HEK293 (cell line): ENCODE results near the gene PPFIA3.

Experiments
- HOXC10 ChIP-seq: sonication (generic); formaldehyde crosslinking; IDR thresholded peaks from 2 replicates; pipeline ENCODE4 v1.8.1; 2023; ENCODE audit warnings: mild to moderate bottlenecking, missing genetic modification reagents
- MEIS1 ChIP-seq: sonication (generic); formaldehyde crosslinking; IDR thresholded peaks from 2 replicates; pipeline ENCODE4 v1.8.1; 2022; ENCODE audit warnings: missing genetic modification reagents, mild to moderate bottlenecking, borderline replicate concordance
- PRDM1 ChIP-seq: fragments of 450-650 bp; formaldehyde crosslinking; IDR thresholded peaks from 2 replicates; pipeline ENCODE4; 2016; ENCODE audit warnings: missing biosample characterization, missing genetic modification characterization
- SCRT2 ChIP-seq: fragments of 450-650 bp; formaldehyde crosslinking; IDR thresholded peaks from 2 replicates; pipeline ENCODE4 v1.5.1; 2016; ENCODE audit warnings: missing biosample characterization, missing genetic modification characterization
- SETDB1 ChIP-seq: IDR thresholded peaks from one replicate; pipeline ENCODE4 v1.6.1; 2017; ENCODE audit warnings: mild to moderate bottlenecking, low read length, moderate library complexity, mixed read lengths; ENCODE audit not compliant: insufficient read length
- YY1 ChIP-seq: fragments of 450-650 bp; formaldehyde crosslinking; IDR thresholded peaks from 2 replicates; pipeline ENCODE4 v1.5.1; 2018; ENCODE audit warnings: missing biosample characterization, missing genetic modification characterization
- ZBTB21 ChIP-seq: fragments of 450-650 bp; formaldehyde crosslinking; IDR thresholded peaks from 2 replicates; pipeline ENCODE4 v1.5.1; 2017; ENCODE audit warnings: missing biosample characterization, missing genetic modification characterization
- ZNF169 ChIP-seq: fragments of 450-650 bp; formaldehyde crosslinking; IDR thresholded peaks from 2 replicates; pipeline ENCODE4 v1.5.1; 2016; ENCODE audit warnings: missing biosample characterization, missing genetic modification characterization
- ZNF292 ChIP-seq: fragments of 450-650 bp; formaldehyde crosslinking; IDR thresholded peaks from 2 replicates; pipeline ENCODE4 v1.5.1; 2016; ENCODE audit warnings: low read depth, missing biosample characterization, missing genetic modification characterization, borderline replicate concordance
- ZNF302 ChIP-seq: fragments of 450-650 bp; formaldehyde crosslinking; IDR thresholded peaks from 2 replicates; pipeline ENCODE4 v1.5.1; 2016; ENCODE audit warnings: missing biosample characterization, missing genetic modification characterization, low read depth
- ZNF350 ChIP-seq: fragments of 450-650 bp; formaldehyde crosslinking; IDR thresholded peaks from 2 replicates; pipeline ENCODE4 v1.5.0; 2017; ENCODE audit warnings: missing biosample characterization, mild to moderate bottlenecking, missing genetic modification characterization
- ZNF548 ChIP-seq: fragments of 450-650 bp; formaldehyde crosslinking; IDR thresholded peaks from 2 replicates; pipeline ENCODE4 v1.5.1; 2016; ENCODE audit warnings: missing biosample characterization, missing genetic modification characterization
- ZNF621 ChIP-seq: fragments of 450-650 bp; formaldehyde crosslinking; IDR thresholded peaks from 2 replicates; pipeline ENCODE4 v1.5.1; 2017; ENCODE audit warnings: missing biosample characterization, missing genetic modification characterization
- ZNF777 ChIP-seq: fragments of 450-650 bp; formaldehyde crosslinking; IDR thresholded peaks from 2 replicates; pipeline ENCODE4 v1.5.1; 2017; ENCODE audit warnings: missing biosample characterization, missing genetic modification characterization, borderline replicate concordance
- ZXDB ChIP-seq: fragments of 450-650 bp; formaldehyde crosslinking; IDR thresholded peaks from 2 replicates; pipeline ENCODE4 v1.5.1; 2016; ENCODE audit warnings: missing biosample characterization, missing genetic modification characterization
- TF ChIP-seq, protein P1 (sequence below): fragments of 450-650 bp; formaldehyde crosslinking; IDR thresholded peaks from 2 replicates; pipeline ENCODE4 v1.5.1; 2016; ENCODE audit warnings: missing biosample characterization, missing genetic modification characterization
- TF ChIP-seq, protein P2 (sequence below): fragments of 450-650 bp; formaldehyde crosslinking; IDR thresholded peaks from 2 replicates; pipeline ENCODE4 v1.5.1; 2016; ENCODE audit warnings: missing biosample characterization, missing genetic modification characterization
- TF ChIP-seq, protein P3 (sequence below): fragments of 450-650 bp; formaldehyde crosslinking; IDR thresholded peaks from 2 replicates; pipeline ENCODE4 v1.5.1; 2016; ENCODE audit warnings: missing biosample characterization, missing genetic modification characterization
- TF ChIP-seq, protein P4 (sequence below): fragments of 450-650 bp; formaldehyde crosslinking; IDR thresholded peaks from 2 replicates; pipeline ENCODE4 v1.5.1; 2017; ENCODE audit warnings: missing biosample characterization, mild to moderate bottlenecking, missing genetic modification characterization, moderate library complexity
- TF ChIP-seq, protein P5 (sequence below): fragments of 450-650 bp; formaldehyde crosslinking; IDR thresholded peaks from 2 replicates; pipeline ENCODE4 v1.5.1; 2016; ENCODE audit warnings: missing biosample characterization, missing genetic modification characterization

The PPFIA3 gene

DNA sequence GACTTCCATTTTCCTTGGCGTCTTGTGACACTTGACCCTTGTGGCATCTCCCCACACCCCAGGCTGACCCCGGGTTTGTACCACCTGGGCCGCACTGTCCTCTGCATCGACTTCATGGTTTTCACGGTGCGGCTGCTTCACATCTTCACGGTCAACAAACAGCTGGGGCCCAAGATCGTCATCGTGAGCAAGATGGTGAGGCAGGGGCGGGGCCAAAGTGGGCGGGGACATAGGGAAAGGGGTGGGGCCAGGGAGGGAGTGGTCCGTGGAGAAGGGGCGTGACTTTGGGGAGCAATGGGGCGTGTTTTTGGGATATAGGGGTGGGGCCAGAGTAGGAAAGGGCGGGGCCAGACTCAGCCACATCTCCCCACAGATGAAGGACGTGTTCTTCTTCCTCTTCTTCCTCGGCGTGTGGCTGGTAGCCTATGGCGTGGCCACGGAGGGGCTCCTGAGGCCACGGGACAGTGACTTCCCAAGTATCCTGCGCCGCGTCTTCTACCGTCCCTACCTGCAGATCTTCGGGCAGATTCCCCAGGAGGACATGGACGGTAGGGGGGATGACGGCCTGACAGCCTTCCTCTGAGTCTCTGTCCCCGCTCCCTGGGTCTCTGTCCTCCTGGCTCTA lies 81.0 kb downstream of the PPFIA3 start (continued):
- TF ChIP-seq ZBTB21 (tag by site-specific recombination) (no peak), ZXDB (tag by site-specific recombination) (no peak), ZNF292 (no peak), ZNF777 (tag by site-specific recombination) (no peak), ZNF548 (tag by site-specific recombination) (no peak), SETDB1 (no peak), PRDM1 (tag by site-specific recombination) (no peak), HOXC10 (CRISPR knock-in tag) (no peak), ZNF350 (tag by site-specific recombination) (no peak), MEIS1 (CRISPR knock-in tag) (no peak), ZNF169 (tag by site-specific recombination) (no peak), YY1 (tag by site-specific recombination) (no peak), ZNF621 (tag by site-specific recombination) (no peak), SCRT2 (tag by site-specific recombination) (no peak), ZNF302 (tag by site-specific recombination) (no peak)
- TF ChIP-seq, protein P1, sequence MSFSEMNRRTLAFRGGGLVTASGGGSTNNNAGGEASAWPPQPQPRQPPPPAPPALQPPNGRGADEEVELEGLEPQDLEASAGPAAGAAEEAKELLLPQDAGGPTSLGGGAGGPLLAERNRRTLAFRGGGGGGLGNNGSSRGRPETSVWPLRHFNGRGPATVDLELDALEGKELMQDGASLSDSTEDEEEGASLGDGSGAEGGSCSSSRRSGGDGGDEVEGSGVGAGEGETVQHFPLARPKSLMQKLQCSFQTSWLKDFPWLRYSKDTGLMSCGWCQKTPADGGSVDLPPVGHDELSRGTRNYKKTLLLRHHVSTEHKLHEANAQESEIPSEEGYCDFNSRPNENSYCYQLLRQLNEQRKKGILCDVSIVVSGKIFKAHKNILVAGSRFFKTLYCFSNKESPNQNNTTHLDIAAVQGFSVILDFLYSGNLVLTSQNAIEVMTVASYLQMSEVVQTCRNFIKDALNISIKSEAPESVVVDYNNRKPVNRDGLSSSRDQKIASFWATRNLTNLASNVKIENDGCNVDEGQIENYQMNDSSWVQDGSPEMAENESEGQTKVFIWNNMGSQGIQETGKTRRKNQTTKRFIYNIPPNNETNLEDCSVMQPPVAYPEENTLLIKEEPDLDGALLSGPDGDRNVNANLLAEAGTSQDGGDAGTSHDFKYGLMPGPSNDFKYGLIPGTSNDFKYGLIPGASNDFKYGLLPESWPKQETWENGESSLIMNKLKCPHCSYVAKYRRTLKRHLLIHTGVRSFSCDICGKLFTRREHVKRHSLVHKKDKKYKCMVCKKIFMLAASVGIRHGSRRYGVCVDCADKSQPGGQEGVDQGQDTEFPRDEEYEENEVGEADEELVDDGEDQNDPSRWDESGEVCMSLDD (tag by site-specific recombination), result no peak
- TF ChIP-seq, protein P2, sequence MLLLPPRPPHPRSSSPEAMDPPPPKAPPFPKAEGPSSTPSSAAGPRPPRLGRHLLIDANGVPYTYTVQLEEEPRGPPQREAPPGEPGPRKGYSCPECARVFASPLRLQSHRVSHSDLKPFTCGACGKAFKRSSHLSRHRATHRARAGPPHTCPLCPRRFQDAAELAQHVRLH (tag by site-specific recombination), result no peak
- TF ChIP-seq, protein P3, sequence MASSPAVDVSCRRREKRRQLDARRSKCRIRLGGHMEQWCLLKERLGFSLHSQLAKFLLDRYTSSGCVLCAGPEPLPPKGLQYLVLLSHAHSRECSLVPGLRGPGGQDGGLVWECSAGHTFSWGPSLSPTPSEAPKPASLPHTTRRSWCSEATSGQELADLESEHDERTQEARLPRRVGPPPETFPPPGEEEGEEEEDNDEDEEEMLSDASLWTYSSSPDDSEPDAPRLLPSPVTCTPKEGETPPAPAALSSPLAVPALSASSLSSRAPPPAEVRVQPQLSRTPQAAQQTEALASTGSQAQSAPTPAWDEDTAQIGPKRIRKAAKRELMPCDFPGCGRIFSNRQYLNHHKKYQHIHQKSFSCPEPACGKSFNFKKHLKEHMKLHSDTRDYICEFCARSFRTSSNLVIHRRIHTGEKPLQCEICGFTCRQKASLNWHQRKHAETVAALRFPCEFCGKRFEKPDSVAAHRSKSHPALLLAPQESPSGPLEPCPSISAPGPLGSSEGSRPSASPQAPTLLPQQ (tag by site-specific recombination), result no peak
- TF ChIP-seq, protein P4, sequence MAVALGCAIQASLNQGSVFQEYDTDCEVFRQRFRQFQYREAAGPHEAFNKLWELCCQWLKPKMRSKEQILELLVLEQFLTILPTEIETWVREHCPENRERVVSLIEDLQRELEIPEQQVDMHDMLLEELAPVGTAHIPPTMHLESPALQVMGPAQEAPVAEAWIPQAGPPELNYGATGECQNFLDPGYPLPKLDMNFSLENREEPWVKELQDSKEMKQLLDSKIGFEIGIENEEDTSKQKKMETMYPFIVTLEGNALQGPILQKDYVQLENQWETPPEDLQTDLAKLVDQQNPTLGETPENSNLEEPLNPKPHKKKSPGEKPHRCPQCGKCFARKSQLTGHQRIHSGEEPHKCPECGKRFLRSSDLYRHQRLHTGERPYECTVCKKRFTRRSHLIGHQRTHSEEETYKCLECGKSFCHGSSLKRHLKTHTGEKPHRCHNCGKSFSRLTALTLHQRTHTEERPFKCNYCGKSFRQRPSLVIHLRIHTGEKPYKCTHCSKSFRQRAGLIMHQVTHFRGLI, result no peak
- TF ChIP-seq, protein P5, sequence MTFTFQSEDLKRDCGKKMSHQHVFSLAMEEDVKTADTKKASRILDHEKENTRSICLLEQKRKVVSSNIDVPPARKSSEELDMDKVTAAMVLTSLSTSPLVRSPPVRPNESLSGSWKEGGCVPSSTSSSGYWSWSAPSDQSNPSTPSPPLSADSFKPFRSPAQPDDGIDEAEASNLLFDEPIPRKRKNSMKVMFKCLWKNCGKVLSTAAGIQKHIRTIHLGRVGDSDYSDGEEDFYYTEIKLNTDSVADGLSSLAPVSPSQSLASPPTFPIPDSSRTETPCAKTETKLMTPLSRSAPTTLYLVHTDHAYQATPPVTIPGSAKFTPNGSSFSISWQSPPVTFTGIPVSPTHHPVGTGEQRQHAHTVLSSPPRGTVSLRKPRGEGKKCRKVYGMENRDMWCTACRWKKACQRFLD (tag by site-specific recombination), result no peak
- TF ChIP-seq, all 188 proteins: peak for 5
